HG03135 (cell line): ENCODE results near the gene PDCD7.
"Not testable (repeated sequence)": the region's sequence is repeated elsewhere in the genome, so short reads cannot be mapped to it uniquely, and the experiment has no call there.

ENCODE experiments used
- ATAC-seq: cut with Tn5 transposase; IDR thresholded peaks from one replicate; pipeline ENCODE4 v1.9.1; 2021; ENCODE audit warnings: mild to moderate bottlenecking, moderate library complexity; ENCODE audit not compliant: unreplicated experiment

Gene PDCD7, protein sequence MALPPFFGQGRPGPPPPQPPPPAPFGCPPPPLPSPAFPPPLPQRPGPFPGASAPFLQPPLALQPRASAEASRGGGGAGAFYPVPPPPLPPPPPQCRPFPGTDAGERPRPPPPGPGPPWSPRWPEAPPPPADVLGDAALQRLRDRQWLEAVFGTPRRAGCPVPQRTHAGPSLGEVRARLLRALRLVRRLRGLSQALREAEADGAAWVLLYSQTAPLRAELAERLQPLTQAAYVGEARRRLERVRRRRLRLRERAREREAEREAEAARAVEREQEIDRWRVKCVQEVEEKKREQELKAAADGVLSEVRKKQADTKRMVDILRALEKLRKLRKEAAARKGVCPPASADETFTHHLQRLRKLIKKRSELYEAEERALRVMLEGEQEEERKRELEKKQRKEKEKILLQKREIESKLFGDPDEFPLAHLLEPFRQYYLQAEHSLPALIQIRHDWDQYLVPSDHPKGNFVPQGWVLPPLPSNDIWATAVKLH

DNA sequence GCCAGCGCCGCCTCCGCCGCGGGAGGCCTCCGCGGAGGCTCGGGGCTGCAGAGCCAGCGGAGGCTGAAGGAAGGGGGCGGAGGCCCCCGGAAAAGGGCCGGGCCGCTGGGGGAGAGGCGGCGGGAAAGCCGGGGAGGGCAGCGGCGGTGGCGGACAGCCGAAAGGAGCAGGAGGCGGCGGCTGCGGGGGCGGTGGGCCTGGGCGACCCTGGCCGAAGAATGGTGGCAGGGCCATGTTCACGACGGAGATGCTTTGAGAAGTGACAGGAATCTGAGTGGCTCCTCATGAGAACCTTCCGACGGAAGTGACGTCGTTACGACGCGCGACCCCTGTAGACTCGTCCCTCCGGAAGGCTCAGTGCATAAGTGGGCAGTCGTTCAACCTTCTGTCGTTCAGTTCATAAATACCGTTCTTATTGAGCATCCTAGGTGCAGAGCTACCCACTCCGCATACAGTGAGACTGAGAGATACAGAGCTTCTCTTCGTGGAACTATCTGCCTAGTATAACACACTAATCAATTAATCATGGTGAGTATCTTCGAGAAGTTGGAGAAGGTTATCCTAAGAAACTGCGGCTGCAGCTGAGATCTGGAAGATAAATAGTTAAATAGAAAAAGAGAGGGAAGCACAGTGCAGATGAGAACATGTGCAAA lies at the start of gene PDCD7:
Gene PDCD7 (minus strand): TSS at position 261 of the 653 bp plus-strand sequence. CDS start 27 bp downstream, at position 234.
- peak; percentile 88 for ATAC-seq

DNA sequence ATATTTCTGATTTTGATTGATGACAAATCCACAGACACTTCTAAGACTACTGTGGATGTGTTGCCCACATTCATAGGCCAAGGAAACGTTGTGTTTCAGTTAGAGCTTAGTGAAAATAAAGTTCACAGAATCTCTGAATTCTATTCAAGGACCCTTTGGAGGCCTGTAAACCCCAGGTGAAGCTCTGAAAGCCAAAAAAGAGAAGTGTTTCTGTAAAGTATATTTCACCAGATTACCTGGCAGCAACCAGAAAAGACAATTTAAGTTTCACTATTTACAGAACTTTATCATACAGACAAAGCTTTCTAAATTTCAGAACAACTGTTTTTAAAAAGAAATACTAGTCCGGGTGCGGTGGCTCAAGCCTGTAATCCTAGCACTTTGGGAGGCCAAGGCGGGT lies 48.9 kb upstream of the PDCD7 start:
- no peak for ATAC-seq

DNA sequence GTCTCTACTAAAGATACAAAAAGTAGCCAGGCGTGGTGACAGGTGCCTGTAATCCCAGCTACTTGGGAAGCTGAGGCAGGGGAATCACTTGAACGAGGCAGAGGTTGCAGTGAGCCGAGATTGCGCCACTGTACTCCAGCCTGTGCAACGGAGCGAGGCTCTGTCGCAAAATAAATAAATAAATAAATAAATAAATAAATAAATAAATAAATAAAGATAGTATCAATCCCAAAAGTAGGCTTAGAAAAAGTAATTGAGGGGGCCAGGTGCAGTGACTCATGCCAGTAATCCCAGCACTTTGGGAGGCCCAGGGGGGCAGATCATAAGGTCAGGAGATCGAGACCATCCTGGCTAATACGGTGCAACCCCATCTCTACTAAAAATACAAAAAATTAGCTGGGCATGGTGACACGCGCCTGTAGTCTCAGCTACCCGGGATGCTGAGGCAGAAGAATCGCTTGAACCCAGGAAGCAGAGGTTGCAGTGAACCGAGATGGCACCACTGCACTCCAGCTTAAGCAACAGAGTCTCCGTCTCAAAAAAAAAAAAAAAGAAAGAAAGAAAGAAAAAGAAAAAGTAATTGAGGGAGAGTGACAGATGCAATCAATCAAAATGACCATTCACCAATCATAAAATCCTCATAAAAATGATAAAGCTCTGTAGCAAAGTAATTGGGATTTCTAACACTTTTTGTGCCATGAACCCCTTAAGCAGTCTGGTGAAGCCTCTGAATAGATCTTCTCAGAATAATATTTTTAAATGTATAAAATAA lies 48.2 kb upstream of the PDCD7 start:
- not testable (repeated sequence) for ATAC-seq

DNA sequence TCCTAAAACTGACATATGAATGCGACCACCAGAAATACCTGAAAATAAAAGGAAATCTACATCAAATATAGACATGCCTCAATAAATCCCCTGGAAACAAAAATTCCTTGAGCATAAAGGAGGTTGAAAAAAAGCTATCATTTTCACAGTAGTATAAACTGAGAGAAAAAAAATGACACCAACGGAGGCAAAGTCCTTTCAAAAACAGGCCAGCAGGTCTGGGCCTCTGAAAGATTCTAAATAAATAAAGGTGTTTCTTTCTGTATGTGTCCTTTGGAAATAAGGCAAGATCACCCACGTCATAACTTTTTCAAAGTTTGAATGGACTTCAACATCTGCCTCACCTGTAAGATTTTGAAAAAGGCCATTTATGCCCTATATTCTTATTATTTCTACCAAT lies 46.6 kb upstream of the PDCD7 start:
- no peak for ATAC-seq

DNA sequence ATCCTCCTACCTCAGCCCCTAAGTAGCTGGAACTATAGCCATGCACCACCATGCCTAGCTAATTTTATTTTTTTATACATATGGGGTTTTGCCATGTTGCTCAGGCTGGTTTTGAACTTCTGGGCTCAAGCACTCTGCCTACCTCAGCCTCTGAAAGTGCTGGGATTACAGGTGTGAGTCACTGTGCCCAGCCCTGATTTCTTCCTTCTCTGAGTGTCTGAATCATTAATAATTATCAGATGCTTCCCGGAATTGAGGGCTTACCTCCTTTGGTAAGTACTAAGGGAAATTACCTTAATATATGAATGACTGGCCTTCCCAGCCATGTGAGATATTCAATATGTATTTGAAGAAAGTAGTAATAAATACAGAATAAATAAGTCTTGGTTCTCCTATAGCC lies 44.3 kb upstream of the PDCD7 start:
- ATAC-seq, result no peak

DNA sequence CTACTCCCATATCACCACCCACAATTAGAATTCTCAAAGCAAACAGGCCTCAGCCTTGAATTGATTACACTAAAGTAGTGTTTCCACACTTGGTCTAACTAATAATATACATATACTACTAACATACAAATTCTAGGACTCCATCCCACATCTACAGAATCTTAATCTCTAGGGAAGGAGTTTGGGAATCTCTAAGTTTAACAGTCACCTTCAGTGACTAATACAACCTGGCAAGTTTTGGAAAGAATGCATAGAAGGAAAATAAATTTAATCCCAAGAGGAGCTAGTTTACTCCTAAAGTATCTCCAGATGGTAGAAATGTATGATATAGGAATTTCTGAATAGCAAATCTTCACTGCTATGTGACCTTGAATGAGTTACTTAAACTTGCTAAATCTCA lies 42.4 kb upstream of the PDCD7 start:
- ATAC-seq, result no peak

DNA sequence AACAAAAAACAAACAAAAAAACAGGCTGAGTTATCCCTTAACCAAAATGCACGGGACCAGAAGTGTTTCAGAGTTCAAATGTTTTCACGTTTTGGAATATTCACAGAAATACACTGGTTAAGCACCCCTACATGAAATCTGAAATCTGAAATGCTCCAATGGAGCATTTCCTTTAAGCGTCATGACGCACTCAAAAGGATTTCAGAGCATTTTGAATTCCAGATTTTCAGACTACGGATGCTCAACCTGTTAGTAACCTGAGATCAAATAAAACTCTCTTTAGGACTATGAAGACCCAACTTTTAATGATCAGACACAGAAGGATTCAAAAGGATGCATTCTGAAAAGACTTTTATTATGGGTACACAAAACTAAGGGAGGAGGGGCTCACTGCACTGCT lies 41.9 kb upstream of the PDCD7 start:
- ATAC-seq, result no peak

DNA sequence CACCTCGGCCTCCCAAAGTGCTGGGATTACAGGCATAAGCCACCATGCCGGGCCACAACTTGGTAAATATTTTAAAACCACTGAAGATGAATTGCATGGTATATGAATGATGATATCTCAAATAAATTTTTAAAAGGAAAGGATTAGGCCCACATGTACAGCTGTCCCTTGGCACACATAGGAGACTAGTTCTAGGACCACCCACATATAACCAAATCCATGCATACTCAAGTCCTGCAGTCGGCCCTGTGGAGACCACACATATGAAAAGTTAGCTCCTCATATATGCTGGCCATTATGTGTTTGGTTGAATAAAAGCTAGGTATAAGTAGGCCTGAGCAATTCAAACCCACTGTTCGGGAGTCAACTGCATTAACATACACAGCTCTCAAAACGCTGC lies 40.9 kb upstream of the PDCD7 start:
- no peak for ATAC-seq

DNA sequence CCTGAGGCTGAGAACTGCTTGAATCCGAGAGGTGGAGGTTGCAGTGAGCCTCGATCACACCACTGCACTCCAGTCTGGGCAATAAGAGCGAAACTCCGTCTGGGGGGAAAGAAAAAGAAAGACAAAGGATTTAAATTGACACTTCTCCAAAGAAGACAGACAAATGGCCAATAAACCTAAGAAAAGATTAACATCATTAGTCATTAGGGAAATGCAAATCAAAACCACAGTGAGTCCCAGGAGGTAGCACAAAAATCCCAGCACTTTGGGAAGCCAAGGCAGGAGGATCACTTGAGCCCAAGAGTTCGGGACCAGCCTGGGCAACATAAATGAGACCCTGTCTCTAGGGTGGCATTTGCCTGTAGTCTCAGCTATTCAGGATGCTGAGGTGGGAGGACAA lies 38.9 kb upstream of the PDCD7 start:
- ATAC-seq, result no peak

DNA sequence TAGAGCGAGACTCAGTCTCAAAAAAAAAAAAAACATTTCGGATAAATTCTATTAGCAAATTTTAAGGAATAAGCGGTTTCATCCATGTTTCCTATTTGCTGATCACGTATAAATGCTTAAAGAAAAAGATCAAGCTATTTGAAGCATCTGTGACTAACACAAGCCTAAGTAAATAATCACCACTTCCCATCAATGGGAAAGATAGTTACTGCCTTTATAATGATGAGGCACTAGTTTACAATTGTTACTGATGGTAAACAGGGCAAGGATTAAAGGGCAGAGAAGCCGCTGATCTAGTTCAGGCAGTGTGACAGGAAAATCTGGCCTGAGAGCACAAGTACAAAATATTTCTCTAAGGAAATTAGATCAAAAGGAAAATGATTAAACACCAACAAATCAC lies 37.8 kb upstream of the PDCD7 start:
- no peak for ATAC-seq

DNA sequence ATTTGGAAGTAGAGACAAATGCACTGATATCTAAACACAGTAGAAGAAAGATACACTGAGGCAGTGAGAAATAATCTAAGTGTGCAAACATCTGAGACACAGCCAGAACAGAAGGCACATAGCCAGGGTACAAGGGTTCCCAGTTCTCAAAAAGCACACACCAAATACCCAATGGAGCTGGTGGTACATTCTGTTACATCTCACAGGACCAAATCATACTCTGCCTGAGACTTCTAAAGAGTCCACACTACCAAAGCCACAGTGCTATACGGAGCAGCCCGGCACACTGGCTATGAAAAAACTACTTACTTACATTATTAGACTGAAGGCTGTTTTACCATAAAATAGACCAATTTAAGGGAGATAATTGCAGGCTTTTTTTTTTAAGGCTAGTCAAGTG lies 32.3 kb upstream of the PDCD7 start:
- ATAC-seq, result no peak

DNA sequence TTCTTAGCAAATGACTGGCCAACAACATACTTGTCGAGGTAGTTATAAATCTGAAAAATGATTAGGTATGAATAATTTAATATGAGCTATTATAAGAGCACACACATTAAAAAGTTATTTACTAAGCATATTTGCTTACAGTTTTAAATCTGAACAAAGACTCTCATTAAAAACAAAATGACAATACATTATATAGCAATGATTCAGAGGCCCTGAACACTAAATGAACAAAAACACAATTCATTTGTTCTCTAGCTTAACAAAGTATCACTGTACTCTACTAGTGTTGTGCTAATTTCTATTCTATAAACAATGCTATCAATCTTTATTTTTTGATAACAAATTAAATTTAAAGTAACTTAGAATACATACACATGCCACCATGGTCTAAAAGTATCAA lies 30.5 kb upstream of the PDCD7 start:
- ATAC-seq, result no peak

DNA sequence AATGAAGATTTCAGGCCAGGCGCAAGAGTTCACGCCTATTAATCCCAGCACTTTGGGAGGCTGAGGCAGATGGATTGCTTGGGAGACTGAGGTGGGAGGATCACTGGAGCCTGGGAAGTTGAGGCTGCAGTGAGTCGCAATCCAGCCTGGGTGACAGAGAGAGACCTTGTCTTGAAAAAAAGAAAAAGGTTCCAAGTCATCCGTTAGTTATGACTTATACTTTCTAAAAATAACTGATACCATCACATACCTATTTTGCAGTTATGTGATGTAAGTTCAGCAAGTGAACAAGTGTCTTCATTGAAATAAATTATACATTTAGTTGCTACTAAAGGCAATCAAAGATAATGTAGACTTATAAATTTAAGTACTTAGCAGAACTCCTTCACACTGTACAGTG lies 29.4 kb upstream of the PDCD7 start:
- ATAC-seq, result no peak

DNA sequence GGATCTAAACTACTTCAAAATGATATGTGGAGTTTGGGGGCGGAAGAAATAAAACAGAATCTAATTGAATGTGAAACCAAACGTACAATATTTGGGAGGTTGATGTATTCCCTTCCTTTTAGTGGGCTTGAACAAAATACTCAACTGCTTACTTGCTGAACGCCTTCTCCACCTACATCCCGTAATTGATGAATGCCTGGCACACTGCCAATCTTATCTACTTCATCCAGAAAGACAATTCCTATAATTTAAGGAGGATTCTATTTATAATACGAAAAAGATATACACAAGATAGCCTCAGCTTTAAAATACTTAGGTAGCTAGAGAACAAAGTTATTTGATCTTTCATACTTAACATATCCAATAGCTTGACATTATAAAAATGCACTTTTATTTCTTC lies 23.1 kb upstream of the PDCD7 start:
- ATAC-seq, result no peak

DNA sequence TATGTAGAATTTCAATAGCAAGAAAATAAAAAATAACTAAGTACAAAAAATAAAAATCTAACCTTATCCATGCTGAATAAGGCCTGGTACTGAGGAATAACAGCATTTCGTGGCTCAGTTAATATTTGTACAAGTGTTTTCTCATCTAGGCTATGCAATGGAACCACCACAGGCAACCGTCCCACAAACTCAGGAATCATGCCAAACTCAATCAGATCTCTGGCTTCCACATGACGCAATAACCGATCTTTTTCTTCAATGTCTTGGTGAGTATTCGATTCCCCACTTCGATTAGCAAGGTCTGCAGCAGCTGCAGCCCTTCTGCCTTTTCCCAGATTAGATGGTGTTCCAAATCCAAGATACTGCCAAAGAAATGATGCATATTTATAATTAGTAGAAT lies 21.1 kb upstream of the PDCD7 start:
- no peak for ATAC-seq

DNA sequence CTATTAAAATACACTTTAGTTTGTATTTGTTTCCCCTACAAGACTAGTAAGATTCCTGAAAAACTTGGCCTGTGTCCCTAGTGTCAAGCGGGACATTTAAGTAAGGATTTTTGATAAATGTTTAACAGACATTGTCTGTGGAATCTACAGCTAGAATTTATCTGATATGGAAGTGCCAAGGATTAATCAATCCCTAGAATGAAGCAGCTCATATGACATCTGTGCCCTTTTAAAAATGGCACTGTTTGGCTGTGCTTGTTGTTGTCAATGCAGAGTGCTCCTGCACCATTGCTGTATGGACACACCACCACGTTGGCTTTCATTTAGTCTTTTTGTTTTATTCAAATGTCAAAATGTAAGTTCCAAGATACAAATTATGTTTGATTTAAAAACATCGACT lies 14.3 kb upstream of the PDCD7 start:
- ATAC-seq, result no peak

DNA sequence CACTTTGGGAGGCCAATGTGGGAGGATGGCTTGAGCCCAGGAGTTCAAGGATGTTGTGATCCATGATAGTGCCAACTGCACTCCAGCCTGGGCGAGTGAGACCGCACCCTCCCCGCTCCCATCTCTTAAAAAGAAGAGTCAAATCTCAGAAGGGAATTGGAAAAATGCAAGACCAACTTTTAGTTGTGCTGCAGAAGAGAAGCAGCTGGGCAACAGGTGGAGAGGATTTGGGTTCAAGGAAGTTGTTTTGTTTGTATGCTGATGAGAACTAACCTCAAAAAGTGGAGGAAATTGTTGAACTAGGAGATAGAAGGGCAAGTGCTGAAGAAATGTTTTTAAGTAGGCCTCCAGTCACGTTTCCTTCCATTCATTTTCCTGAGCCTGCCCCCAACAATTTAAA lies 12.8 kb upstream of the PDCD7 start:
- no peak for ATAC-seq

DNA sequence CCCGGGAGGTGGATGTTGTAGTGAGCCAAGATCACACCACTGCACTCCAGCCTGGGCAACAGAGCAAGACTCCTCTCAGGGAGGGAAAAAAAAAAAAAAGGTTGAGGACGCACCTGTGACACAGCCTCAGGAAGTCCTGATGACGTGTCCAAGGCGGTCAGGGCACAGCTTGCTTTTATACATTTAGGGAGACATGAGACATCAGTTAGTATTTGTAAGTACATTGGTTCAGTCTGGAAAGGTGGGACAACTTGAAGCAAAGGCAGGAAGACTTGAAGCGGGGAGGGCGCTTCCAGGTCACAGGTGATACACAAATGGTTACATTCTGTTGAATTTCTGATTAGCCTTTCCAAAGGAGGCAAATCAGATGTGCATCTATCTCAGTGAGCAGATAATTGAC lies 5.0 kb upstream of the PDCD7 start:
- ATAC-seq, result not testable (repeated sequence)

DNA sequence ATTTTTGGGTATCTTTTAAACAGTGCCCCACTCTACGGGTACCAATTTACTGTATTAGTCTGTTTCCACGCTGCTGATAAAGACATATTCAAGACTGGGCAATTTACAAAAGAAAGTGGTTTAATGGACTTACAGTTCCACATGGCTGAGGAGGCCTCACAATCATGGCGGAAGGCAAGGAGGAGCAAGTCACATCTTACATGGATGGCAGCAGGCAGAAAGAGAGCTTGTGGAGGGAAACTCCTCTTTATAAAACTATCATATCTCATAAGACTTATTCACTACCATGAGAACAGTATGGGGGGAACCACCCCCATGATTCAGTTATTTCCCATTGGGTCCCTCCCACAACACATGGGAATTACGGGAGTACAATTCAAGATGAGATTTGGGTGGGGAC lies 4.3 kb upstream of the PDCD7 start:
- not testable (repeated sequence) for ATAC-seq

DNA sequence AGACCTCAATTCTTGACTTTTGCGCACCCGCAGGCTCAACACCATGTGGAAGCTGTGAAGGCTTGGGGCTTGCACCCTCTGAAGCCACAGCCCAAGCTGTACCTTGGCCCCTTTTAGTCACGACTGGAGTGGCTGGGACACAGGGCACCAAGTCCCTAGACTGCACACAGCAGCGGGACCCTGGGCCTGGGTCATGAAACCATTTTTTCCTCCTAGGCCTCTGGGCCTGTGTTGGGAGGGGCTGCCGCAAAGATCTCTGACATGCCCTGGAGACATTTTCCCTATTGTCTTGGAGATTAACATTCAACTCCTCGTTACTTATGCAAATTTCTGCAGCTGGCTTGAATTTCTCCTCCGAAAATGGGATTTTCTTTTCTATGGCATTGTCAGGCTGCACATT lies 3.5 kb upstream of the PDCD7 start:
- ATAC-seq, result not testable (repeated sequence)

DNA sequence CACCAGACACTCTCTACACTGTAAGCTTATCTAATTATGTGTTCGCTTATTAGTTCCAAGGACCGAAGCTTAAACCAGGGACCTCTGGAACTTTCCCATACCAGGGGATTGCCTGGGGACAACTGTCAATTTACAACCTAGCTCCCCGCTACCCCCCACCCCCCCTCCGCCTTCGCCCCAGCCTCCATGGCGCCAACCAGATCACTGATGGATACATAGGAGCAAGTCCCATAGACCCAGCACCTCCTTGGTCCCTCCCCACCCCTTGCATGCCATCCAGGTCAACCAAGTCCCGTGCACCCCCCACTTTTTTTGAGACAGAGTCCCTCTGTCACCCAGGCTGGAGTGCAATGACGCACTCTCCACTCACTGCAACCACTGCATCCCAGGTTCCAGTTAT lies 930 bp upstream of the PDCD7 start:
- no peak for ATAC-seq
